Measurements from ENCODE around the gene PDIK1L. TPM values are rescaled to one million over a fixed set of nuclear protein-coding genes. Genes with fewer than 3 reads are reported as not detected.

The PDIK1L gene
- total and polyA plus RNA-seq, 9 of the 15 experiments (the other 6 are each of a cell fraction or from before 2014, with no cell fraction given) = 12.8 to 30.2 (median 21.5) TPM

DNA sequence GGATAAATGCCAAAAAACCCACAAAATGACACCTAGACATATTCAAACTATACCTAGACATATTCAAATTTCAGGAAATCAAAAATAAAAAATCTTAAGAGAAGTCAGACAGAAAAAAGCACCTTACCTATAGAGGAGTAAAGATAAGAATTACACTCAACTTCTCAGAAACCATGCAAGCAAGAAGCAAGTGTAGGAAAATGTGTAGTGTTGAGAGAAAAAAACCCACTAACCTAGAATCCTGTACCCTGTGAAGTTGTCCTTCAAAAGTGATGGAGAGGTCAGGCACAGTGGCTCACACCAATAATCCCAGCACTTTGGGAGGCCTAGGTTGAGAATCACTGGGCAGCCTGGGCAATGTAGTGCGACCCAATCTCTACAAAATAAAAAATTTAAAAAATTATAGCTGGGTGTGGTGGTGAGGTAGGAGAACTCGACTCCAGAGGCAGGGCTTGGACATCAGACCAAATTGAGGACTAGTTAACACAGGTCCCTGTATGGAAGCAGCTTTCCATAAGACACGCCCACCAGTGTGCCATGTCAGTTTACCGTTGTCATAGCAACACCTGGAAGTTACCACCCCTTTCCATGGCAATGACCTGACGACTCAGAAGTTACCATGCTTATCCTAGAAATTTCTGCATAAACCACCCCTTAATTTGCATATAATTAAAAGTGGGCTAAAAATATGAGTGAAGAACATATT, 20.7 kb downstream of the PDIK1L start (continued):
- TF ChIP-seq, protein P1, sequence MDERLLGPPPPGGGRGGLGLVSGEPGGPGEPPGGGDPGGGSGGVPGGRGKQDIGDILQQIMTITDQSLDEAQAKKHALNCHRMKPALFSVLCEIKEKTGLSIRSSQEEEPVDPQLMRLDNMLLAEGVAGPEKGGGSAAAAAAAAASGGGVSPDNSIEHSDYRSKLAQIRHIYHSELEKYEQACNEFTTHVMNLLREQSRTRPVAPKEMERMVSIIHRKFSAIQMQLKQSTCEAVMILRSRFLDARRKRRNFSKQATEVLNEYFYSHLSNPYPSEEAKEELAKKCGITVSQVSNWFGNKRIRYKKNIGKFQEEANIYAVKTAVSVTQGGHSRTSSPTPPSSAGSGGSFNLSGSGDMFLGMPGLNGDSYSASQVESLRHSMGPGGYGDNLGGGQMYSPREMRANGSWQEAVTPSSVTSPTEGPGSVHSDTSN (CRISPR knock-in tag; IDR thresholded peaks at IDR 0.05; ENCODE audit: low read depth) = no peak
- TF ChIP-seq, protein P1 (tag; conservative IDR thresholded peaks at IDR 0.05; ENCODE audit: low read depth) = peak; percentile 81
- TF ChIP-seq RFX1 (IDR thresholded peaks at IDR 0.05) = peak; percentile 100
- no peak for TF ChIP-seq ESRRB (CRISPR knock-in tag; IDR thresholded peaks at IDR 0.05; ENCODE audit: borderline replicate concordance)
- no peak for TF ChIP-seq HNRNPLL (IDR thresholded peaks at IDR 0.05; ENCODE audit: low read depth, low read length, poor library complexity, severe bottlenecking)
- no peak for TF ChIP-seq FOXJ3 (CRISPR knock-in tag; IDR thresholded peaks at IDR 0.05)
- TF ChIP-seq, protein P2, sequence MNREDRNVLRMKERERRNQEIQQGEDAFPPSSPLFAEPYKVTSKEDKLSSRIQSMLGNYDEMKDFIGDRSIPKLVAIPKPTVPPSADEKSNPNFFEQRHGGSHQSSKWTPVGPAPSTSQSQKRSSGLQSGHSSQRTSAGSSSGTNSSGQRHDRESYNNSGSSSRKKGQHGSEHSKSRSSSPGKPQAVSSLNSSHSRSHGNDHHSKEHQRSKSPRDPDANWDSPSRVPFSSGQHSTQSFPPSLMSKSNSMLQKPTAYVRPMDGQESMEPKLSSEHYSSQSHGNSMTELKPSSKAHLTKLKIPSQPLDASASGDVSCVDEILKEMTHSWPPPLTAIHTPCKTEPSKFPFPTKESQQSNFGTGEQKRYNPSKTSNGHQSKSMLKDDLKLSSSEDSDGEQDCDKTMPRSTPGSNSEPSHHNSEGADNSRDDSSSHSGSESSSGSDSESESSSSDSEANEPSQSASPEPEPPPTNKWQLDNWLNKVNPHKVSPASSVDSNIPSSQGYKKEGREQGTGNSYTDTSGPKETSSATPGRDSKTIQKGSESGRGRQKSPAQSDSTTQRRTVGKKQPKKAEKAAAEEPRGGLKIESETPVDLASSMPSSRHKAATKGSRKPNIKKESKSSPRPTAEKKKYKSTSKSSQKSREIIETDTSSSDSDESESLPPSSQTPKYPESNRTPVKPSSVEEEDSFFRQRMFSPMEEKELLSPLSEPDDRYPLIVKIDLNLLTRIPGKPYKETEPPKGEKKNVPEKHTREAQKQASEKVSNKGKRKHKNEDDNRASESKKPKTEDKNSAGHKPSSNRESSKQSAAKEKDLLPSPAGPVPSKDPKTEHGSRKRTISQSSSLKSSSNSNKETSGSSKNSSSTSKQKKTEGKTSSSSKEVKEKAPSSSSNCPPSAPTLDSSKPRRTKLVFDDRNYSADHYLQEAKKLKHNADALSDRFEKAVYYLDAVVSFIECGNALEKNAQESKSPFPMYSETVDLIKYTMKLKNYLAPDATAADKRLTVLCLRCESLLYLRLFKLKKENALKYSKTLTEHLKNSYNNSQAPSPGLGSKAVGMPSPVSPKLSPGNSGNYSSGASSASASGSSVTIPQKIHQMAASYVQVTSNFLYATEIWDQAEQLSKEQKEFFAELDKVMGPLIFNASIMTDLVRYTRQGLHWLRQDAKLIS (CRISPR knock-in tag; IDR thresholded peaks at IDR 0.05) = no peak
- TF ChIP-seq EP300 (IDR thresholded peaks at IDR 0.05; ENCODE audit: low read length) = no peak
- TF ChIP-seq ZNF431 (CRISPR knock-in tag; IDR thresholded peaks at IDR 0.05) = no peak
- no peak for TF ChIP-seq WHSC1 (IDR thresholded peaks at IDR 0.05; ENCODE audit: low read length)
- no peak for TF ChIP-seq MTA2 (IDR thresholded peaks at IDR 0.05; ENCODE audit: low read depth)
- no peak for TF ChIP-seq MYC (IDR thresholded peaks at IDR 0.05; ENCODE audit: low read depth, low read length)
- no peak for TF ChIP-seq MYC (CRISPR knock-in tag; IDR thresholded peaks at IDR 0.05; ENCODE audit: borderline replicate concordance, low read depth)
- no peak for TF ChIP-seq ZNF197 (CRISPR knock-in tag; IDR thresholded peaks at IDR 0.05; ENCODE audit: low read depth)
- TF ChIP-seq, protein P3, sequence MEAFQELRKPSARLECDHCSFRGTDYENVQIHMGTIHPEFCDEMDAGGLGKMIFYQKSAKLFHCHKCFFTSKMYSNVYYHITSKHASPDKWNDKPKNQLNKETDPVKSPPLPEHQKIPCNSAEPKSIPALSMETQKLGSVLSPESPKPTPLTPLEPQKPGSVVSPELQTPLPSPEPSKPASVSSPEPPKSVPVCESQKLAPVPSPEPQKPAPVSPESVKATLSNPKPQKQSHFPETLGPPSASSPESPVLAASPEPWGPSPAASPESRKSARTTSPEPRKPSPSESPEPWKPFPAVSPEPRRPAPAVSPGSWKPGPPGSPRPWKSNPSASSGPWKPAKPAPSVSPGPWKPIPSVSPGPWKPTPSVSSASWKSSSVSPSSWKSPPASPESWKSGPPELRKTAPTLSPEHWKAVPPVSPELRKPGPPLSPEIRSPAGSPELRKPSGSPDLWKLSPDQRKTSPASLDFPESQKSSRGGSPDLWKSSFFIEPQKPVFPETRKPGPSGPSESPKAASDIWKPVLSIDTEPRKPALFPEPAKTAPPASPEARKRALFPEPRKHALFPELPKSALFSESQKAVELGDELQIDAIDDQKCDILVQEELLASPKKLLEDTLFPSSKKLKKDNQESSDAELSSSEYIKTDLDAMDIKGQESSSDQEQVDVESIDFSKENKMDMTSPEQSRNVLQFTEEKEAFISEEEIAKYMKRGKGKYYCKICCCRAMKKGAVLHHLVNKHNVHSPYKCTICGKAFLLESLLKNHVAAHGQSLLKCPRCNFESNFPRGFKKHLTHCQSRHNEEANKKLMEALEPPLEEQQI (IDR thresholded peaks at IDR 0.05) = no peak
- no peak for TF ChIP-seq TCF3 (CRISPR knock-in tag; IDR thresholded peaks at IDR 0.05)
- no peak for TF ChIP-seq HOXB6 (CRISPR knock-in tag; IDR thresholded peaks at IDR 0.05; ENCODE audit: borderline replicate concordance)
- no peak; the same call in 1 of the 2 replicates for TF ChIP-seq TEAD4 (IDR thresholded peaks at IDR 0.05; ENCODE audit: low read length)
- TF ChIP-seq TEAD4 (CRISPR knock-in tag; IDR thresholded peaks at IDR 0.05; ENCODE audit: borderline replicate concordance) = no peak
- TF ChIP-seq MED1 (CRISPR knock-in tag; IDR thresholded peaks at IDR 0.05; ENCODE audit: borderline replicate concordance) = no peak
- no peak for TF ChIP-seq MBD2 (IDR thresholded peaks at IDR 0.05; ENCODE audit: borderline replicate concordance, low read depth)
